Omental fat pad (tissue), 4 donors: Measurements from ENCODE around the gene PALM. TPM values are rescaled to one million over a fixed set of nuclear protein-coding genes. Genes with fewer than 3 reads are reported as not detected.

Experiments
- ATAC-seq: fragments of 150-250 bp; one replicate; pipeline ENCODE4 v1.9.1; 2016; ENCODE audit warnings: mild to moderate bottlenecking, moderate library complexity; ENCODE audit not compliant: low FRiP score
- DNase-seq: peaks from one replicate; pipeline ENCODE4 v3.0.0-alpha.2; 2019; ENCODE audit warnings: low spot score
- CTCF ChIP-seq, 3 donors: fragments of 450-650 bp; IDR thresholded peaks; one replicate each; pipeline ENCODE4 v1.5.1; 2016 to 2017; ENCODE audit warnings: antibody characterized with exemption in 3 of 3, mild to moderate bottlenecking in 3 of 3, moderate library complexity in 2 of 3
- total RNA-seq, 4 donors: library from RNA; depleted of rRNA; stranded (reverse); fragments of >200 nt; gene quantifications; one replicate each; pipeline ENCODE4 v1.1.0, GENCODE V29; 2016

The PALM gene
- total RNA-seq, 4 donors from 2014 or later: 44.6 to 119 (median 54.8) TPM

DNA sequence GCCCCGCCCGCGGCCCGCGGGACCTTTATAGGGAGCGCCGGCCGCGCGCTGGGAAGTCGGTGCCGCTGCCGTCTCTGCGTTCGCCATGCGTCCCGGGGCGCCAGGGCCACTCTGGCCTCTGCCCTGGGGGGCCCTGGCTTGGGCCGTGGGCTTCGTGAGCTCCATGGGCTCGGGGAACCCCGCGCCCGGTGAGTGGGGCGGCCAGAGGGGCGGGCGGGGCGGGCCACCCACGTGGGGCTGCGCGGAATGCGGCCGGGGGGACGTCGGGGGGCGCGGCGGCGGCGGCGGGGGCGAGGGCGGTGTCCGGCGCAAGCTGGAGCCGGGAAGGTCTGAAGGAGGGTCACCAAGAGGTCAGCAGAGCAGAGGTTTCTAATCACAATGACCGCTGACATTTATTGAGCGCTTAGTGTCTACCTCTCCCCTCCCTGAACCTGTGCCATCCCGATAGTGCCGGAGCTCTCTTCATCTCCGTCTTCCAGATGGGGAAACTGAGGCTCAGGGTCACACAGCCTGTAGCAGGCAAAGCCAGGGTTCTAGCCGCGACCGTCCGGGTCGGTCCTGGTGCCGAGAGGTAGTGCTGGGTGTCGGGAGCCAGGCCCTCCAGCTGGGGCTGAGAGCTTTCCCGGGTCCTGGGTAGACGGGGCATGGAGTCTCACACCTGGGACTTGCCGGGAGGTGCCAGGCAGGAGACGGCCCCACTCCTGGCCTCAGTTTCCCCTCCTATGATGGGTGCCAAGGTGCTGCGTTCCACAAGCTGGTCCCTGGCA, 32.2 kb upstream of the PALM start, which contains the start of gene FSTL3:
TSS of gene FSTL3 (plus strand) at position 54 of the 767 bp plus-strand sequence. CDS start at position 86, 32 bp downstream.
- DNase-seq (no peak), ATAC-seq (no peak)
- TF ChIP-seq CTCF (IDR thresholded peaks at IDR 0.05): no peak

DNA sequence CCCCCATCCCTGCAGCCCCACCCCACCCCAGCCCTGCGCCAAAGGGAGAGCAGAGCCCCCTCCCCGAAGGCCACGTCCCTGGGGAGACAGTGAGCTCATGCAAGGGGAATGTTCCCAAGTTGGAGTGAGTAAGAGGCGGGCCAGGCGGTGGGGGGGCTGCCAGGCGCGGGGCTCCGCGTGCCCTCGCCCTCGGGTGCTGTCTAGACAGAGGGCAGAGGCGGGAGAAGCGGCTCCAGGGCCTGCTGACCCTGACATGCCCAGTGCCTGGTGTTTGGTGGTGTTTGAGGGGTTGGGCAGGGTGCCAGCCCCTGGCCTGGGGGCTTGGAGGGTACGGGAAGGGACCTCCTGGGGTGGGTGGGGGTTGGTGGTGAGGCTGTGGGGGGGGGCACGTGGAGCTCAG, 31.5 kb upstream of the PALM start:
- DNase-seq (peak; percentile 64), ATAC-seq (peak; percentile 38)

DNA sequence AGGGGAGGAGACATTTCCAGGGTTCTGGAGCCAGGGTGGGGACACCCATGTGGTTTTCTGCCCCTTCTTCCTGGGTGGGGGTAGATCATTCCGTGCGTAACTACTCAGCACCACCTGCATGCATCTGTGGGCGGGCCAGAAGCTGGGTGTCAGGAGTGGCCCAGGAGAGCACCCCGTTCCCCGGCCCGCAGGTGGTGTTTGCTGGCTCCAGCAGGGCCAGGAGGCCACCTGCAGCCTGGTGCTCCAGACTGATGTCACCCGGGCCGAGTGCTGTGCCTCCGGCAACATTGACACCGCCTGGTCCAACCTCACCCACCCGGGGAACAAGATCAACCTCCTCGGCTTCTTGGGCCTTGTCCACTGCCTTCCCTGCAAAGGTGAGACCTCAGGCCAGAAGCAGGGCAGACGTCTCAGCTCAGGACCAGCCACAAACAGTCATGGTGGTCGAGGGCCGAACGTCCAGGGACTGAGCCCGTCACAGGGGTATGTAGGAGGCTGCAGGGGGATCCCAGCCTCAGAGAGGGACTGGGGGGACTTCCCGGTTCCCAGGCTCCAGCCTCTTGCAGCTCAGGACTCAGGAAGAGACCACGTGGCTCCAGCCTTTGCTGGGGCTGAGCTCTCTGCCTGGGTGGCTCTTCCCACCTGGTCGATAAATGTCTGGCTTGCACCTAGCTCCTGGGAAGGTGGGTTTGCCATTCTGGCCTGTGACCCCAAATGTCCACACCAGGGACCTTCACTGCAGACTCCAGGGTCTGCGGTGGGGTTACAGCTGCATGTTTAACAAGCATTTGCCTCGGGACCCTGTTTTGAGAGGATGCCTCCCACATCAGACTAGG, 30.9 kb upstream of the PALM start:
- DNase-seq: no peak
- ATAC-seq: no peak
- no peak for TF ChIP-seq CTCF (IDR thresholded peaks at IDR 0.05)

More for the DNA sequence above, 31.5 kb upstream of the PALM start:
- no peak for TF ChIP-seq CTCF (IDR thresholded peaks at IDR 0.05)

DNA sequence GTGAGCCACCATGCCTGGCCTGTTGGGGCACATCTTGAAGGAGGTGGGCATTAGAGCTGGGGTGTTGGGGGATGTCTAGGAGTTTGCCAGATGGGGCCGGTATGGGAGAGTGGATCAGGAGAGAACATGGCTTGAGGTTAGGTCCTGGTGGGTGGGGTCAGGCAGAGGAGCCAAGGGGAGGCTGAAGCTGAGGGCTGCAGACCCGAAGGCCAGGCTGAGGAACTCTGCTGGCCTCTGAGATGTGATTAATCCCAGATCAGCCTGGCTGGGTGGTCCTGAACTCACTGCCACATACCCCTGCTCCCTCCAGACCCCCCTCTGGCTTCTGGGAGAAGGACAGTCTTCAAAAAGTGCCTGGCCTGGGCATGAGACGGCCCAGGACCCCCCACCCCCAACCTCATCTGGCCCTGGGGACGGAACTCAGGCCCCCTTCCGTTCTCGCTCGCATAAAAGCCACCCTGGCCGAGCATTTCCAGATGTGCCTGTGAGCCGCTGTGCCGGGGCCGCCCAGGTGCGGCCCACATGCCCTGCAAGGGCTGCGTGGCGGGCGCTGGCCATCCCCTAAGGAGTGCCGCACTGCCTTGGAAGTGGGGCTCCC, 29.8 kb upstream of the PALM start:
- DNase-seq: no peak
- no peak for TF ChIP-seq CTCF (IDR thresholded peaks at IDR 0.05)
- no peak for ATAC-seq

DNA sequence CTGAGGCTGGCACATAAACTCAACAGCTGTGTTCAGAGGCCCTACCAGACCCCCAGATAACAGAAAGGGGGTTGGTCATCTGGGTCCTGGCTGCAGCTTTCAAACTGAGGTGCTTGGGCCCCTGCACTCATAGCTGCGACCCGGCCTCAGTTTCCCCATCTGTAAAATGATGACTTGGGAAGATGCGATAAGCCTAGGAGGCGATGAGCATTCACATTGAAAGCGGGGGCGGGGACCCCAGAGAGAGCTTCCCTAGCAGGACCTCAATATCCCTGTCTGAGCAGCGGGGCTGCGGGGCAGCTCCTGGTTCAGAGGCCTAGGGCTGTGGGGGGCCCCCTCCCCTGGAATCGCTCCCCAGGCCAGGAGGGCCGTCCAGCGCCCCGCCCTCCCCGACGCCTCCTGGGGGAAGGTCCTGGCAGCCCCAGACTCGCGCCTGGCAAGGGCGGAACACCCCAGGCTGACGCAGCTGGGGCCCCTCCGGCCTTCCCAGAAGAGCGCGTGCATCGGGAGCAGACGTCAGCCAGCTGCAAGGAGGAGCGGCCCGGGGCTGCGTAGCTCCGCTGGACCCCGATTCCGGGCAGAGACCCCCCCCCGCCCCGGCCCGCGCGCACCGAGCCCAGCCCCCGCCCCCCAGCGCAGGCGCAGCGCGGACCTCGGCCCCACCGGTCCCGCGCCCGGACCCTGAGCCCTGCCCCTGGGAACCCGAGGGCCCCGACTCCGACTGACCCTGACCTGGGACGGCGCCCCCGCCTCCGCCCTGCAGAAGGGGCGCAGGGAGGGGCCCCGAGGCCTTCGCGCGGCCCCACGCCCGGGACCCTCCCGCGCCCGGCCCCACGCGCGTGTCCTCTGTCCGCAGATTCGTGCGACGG, 29.1 kb upstream of the PALM start:
- TF ChIP-seq CTCF (IDR thresholded peaks at IDR 0.05): no peak
- ATAC-seq: peak; percentile 37
- no peak for DNase-seq

DNA sequence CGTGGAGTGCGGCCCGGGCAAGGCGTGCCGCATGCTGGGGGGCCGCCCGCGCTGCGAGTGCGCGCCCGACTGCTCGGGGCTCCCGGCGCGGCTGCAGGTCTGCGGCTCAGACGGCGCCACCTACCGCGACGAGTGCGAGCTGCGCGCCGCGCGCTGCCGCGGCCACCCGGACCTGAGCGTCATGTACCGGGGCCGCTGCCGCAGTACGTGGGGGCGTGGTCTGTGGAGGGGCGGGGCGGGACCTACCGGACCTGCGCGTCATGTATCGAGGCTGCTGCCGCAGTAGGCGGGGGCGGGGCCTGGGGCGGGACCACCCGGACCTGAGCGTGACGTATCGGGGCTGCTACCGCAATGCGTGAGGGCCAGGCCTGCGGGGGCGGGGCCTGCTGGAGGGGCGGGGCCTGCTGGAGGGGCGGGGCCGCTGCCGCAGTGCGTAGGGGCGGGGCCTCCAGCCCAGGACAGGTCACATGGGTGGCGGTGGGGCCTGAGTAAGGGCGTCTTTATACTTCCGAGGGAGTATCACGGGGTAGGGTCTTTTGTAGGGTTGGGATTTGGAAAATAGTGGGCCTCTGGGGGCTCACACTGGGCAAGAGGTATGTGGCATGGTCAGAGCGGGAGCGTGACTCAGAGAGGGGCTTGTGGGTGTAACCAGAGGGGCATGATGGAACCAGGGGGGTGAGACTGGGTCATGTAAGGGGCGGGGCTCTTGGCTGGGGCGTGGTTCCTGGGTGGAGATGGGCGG, 28.3 kb upstream of the PALM start:
- ATAC-seq: peak; percentile 79
- TF ChIP-seq CTCF (IDR thresholded peaks at IDR 0.05): peak in 1 of 3 donors; percentile 23
- DNase-seq: peak; percentile 99
